Suppressor macrophage treated with lipopolysaccharide for 1 hour (primary cell): ENCODE results near the gene CXCL1.

Source experiments
- DNase-seq, 3 donors: peaks; one replicate each; pipeline ENCODE4 v3.0.0-alpha.2; 2020 to 2022

CXCL1 gene

GRCh38 chr4:73919691-73920090 lies 50.5 kb downstream of the CXCL1 start:
- DNase-seq: no peak
